SU-DHL-6 (cell line): ENCODE results near the gene THEMIS.

Source experiments
- CTCF ChIP-seq: fragments of 200-600 bp; sonication (generic); IDR thresholded peaks from one replicate; pipeline ENCODE4 v1.5.1; 2017; ENCODE audit warnings: antibody characterized with exemption, mild to moderate bottlenecking, low read length, moderate library complexity; ENCODE audit not compliant: insufficient read depth, poor library complexity, severe bottlenecking
- EZH2phosphoT487 ChIP-seq: fragments of 200-600 bp; sonication (generic), shearing (Covaris generic); conservative IDR thresholded peaks from 2 replicates; pipeline ENCODE4 v1.6.1; 2018; ENCODE audit warnings: mild to moderate bottlenecking, antibody characterized with exemption, low read length, moderate library complexity, mixed read lengths

- TF ChIP-seq CTCF (no peak), EZH2phosphoT487 (no peak)
These were observed 31.0 kb downstream of the THEMIS start for GRCh38 chr6:127869772-127870404.
